Measurements from ENCODE around the gene COX7A2L.

DNA sequence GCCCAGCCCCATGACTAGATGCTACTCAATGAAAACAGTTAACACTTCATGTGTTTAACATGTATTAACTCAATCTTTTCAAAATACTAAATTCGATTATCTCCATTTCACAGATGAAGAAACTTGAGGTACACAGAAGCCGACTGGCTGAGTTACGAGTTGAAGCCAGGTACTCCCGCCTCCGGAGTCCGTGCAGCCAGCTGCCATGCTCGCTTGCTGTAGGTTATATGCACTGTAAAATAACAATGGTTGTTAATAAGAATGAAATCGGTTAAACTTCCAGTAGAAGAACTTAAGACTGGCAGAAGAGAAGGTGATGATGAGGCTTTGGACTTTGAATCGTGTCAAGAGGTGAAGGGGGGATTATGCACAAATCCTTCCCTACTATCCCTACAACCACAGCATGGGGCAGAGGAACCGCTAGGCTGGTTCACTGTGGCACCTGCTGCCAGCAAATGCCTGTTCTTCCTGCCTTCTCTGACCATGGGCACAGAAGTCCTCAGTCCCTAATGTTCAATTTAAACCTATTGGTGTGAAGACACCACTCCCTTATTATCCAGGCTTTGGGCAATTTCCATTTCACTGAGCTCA lies 25.4 kb downstream of the COX7A2L start:
- no peak for TF ChIP-seq TCF7L2 (IDR thresholded peaks at IDR 0.05; ENCODE audit: low read depth, low read length)
- TF ChIP-seq, protein P1, sequence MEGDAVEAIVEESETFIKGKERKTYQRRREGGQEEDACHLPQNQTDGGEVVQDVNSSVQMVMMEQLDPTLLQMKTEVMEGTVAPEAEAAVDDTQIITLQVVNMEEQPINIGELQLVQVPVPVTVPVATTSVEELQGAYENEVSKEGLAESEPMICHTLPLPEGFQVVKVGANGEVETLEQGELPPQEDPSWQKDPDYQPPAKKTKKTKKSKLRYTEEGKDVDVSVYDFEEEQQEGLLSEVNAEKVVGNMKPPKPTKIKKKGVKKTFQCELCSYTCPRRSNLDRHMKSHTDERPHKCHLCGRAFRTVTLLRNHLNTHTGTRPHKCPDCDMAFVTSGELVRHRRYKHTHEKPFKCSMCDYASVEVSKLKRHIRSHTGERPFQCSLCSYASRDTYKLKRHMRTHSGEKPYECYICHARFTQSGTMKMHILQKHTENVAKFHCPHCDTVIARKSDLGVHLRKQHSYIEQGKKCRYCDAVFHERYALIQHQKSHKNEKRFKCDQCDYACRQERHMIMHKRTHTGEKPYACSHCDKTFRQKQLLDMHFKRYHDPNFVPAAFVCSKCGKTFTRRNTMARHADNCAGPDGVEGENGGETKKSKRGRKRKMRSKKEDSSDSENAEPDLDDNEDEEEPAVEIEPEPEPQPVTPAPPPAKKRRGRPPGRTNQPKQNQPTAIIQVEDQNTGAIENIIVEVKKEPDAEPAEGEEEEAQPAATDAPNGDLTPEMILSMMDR (IDR thresholded peaks at IDR 0.05): no peak
- TF ChIP-seq SIN3A (IDR thresholded peaks at IDR 0.05; ENCODE audit: borderline replicate concordance, insufficient read depth, low read depth, low read length): no peak
- TF ChIP-seq, protein P2, sequence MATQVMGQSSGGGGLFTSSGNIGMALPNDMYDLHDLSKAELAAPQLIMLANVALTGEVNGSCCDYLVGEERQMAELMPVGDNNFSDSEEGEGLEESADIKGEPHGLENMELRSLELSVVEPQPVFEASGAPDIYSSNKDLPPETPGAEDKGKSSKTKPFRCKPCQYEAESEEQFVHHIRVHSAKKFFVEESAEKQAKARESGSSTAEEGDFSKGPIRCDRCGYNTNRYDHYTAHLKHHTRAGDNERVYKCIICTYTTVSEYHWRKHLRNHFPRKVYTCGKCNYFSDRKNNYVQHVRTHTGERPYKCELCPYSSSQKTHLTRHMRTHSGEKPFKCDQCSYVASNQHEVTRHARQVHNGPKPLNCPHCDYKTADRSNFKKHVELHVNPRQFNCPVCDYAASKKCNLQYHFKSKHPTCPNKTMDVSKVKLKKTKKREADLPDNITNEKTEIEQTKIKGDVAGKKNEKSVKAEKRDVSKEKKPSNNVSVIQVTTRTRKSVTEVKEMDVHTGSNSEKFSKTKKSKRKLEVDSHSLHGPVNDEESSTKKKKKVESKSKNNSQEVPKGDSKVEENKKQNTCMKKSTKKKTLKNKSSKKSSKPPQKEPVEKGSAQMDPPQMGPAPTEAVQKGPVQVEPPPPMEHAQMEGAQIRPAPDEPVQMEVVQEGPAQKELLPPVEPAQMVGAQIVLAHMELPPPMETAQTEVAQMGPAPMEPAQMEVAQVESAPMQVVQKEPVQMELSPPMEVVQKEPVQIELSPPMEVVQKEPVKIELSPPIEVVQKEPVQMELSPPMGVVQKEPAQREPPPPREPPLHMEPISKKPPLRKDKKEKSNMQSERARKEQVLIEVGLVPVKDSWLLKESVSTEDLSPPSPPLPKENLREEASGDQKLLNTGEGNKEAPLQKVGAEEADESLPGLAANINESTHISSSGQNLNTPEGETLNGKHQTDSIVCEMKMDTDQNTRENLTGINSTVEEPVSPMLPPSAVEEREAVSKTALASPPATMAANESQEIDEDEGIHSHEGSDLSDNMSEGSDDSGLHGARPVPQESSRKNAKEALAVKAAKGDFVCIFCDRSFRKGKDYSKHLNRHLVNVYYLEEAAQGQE (IDR thresholded peaks at IDR 0.05; ENCODE audit: insufficient read depth in 1 of 2, low read depth in 2 of 2, low read length in 1 of 2): no peak

Measured in Panc1 (cell line).